ENCODE results near the gene POC1A.
"Not testable (repeated sequence)": the region's sequence is repeated elsewhere in the genome, so short reads cannot be mapped to it uniquely, and the experiment has no call there.

Gene POC1A

GRCh38 chr3:52061121-52061910 lies 92.9 kb downstream of the POC1A start:
- DNase-seq: no peak

- DNase-seq: no peak
Measured at GRCh38 chr3:52059781-52060180, 94.4 kb downstream of the POC1A start.

GRCh38 chr3:52057812-52058495 lies 96.3 kb downstream of the POC1A start:
- DNase-seq: no peak

- DNase-seq: peak; percentile 99
Measured at GRCh38 chr3:52056968-52057811, 97.0 kb downstream of the POC1A start.

- DNase-seq: peak; percentile 66
Measured at GRCh38 chr3:52056521-52056967, 97.7 kb downstream of the POC1A start, which contains the start of gene DUSP7. DUSP7 (minus strand) TSS chr3:52056571; CDS start chr3:52056366, 205 bp downstream.

GRCh38 chr3:52055537-52056351 lies 98.5 kb downstream of the POC1A start:
- peak; percentile 32 for DNase-seq

GRCh38 chr3:52054661-52055511 lies 99.3 kb downstream of the POC1A start:
- DNase-seq: peak; percentile 26

GRCh38 chr3:52053307-52054304 lies 100.6 kb downstream of the POC1A start:
- DNase-seq: peak; percentile 54

- DNase-seq: peak; percentile 36
Measured at GRCh38 chr3:52052831-52053306, 101.4 kb downstream of the POC1A start.

GRCh38 chr3:52051444-52051843 lies 102.8 kb downstream of the POC1A start:
- DNase-seq: no peak

- DNase-seq: no peak
Measured at GRCh38 chr3:52050571-52050970, 103.7 kb downstream of the POC1A start.

GRCh38 chr3:52049503-52049902 lies 104.7 kb downstream of the POC1A start:
- DNase-seq: no peak

- no peak for DNase-seq
Measured at GRCh38 chr3:52047295-52047960, 106.8 kb downstream of the POC1A start.

- no peak for DNase-seq
Measured at GRCh38 chr3:52046902-52047239, 107.4 kb downstream of the POC1A start.

GRCh38 chr3:52046186-52046901 lies 107.9 kb downstream of the POC1A start:
- DNase-seq: no peak

- no peak for DNase-seq
Measured at GRCh38 chr3:52044869-52045619, 109.2 kb downstream of the POC1A start.

- DNase-seq: no peak
Measured at GRCh38 chr3:52043750-52044149, 110.5 kb downstream of the POC1A start.

GRCh38 chr3:52043039-52043438 lies 111.2 kb downstream of the POC1A start:
- DNase-seq: not testable (repeated sequence)

All from stimulated activated naive CD4-positive, alpha-beta T cell treated with Interleukin-2 at 50 U/mL for 16 hours (primary cell).